Memory B cell (primary cell): ENCODE measurements around the gene NALCN.

ENCODE experiments used
- ATAC-seq: fragments of 150-1000 bp; cut with Tn5 transposase; 2 replicates; pipeline ENCODE4 v1.10.0; 2021; ENCODE audit warnings: low read depth, mild to moderate bottlenecking, moderate library complexity
- DNase-seq, 2 donors: peaks; one replicate each; pipeline ENCODE4 v3.0.0; 2022; ENCODE audit warnings: low spot score in 2 of 2
- H3K27ac Mint-ChIP-seq: one replicate; pipeline ENCODE4 v1.8.0; 2022; ENCODE audit warnings: mild to moderate bottlenecking, moderate library complexity, mixed read lengths
- H3K27me3 Mint-ChIP-seq: one replicate; pipeline ENCODE4 v1.8.0; 2022; ENCODE audit warnings: mixed read lengths
- H3K36me3 Mint-ChIP-seq: one replicate; pipeline ENCODE4 v1.8.0; 2022; ENCODE audit warnings: mild to moderate bottlenecking, mixed read lengths
- H3K4me1 Mint-ChIP-seq: one replicate; pipeline ENCODE4 v1.8.0; 2022; ENCODE audit warnings: mixed read lengths
- H3K4me3 Mint-ChIP-seq: one replicate; pipeline ENCODE4 v1.8.0; 2022; ENCODE audit warnings: mild to moderate bottlenecking, moderate library complexity, mixed read lengths
- H3K9me3 Mint-ChIP-seq: one replicate; pipeline ENCODE4 v1.8.0; 2022; ENCODE audit warnings: mixed read lengths

NALCN gene

GRCh38 chr13:101111894-101112293, 304.4 kb downstream of the NALCN start:
- no peak overlapping the region for H3K27ac Mint-ChIP-seq
- H3K4me1 Mint-ChIP-seq = no peaks in the 10 kb centered on the region
- H3K36me3 Mint-ChIP-seq = no peaks in the 10 kb centered on the region
- ATAC-seq = no peak
- H3K9me3 Mint-ChIP-seq = peaks cover 4% of the 10 kb centered on the region
- DNase-seq = no peak
- peaks cover 4% of the 10 kb centered on the region for H3K27me3 Mint-ChIP-seq
- no peak overlapping the region for H3K4me3 Mint-ChIP-seq

DNA sequence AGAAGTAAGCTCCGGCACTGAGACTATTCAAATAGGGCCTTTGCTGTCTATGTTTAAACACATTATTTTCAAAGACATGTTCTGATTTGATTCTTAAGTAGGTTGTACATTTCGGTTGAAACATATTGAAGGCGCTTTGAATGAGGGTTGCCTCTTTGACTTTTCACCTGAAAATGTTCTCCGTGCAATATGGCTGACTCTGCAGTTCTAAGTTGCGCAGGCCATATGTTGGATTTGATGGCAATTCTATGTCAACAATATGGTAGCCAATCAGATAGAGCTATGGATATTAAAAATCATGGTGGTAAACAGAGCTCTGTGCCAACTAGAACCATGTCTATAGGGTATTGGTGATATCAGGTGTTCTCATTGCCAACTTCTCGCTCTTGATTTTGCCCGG, 307.3 kb downstream of the NALCN start:
- Mint-ChIP-seq H3K27ac (no peak overlapping the region), H3K36me3 (no peaks in the 10 kb centered on the region), H3K9me3 (peaks cover 4% of the 10 kb centered on the region), H3K4me3 (no peak overlapping the region), H3K4me1 (no peaks in the 10 kb centered on the region), H3K27me3 (peaks cover 4% of the 10 kb centered on the region)
- DNase-seq = no peak
- no peak for ATAC-seq

DNA sequence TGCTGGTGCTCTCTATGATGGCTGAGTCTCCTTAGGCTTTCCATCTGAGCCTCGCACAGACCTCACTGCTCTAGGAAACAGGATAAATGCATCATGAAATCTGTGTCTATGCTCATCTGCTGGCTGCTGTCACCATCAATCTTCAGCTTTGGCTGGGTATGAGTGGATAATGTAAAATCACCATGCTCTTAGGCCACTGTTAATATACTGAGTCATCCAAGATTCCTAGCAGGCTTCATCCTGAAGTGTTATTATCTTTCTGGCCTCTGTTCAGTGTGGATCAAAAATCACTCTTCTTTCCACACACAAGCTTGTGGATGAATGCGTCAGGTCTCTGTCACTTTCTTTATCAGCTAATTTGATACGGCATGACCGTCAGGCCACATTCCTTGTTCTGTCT, 317.4 kb downstream of the NALCN start:
- H3K9me3 Mint-ChIP-seq = no peaks in the 10 kb centered on the region
- H3K4me3 Mint-ChIP-seq = no peak overlapping the region
- H3K27ac Mint-ChIP-seq = no peak overlapping the region
- H3K4me1 Mint-ChIP-seq = no peaks in the 10 kb centered on the region
- H3K27me3 Mint-ChIP-seq = peaks cover 4% of the 10 kb centered on the region
- ATAC-seq = no peak
- no peak for DNase-seq
- H3K36me3 Mint-ChIP-seq = no peaks in the 10 kb centered on the region

- H3K27ac Mint-ChIP-seq = no peak overlapping the region
- H3K27me3 Mint-ChIP-seq = peaks cover 5% of the 10 kb centered on the region
- no peaks in the 10 kb centered on the region for H3K36me3 Mint-ChIP-seq
- ATAC-seq = no peak
- H3K4me1 Mint-ChIP-seq = no peaks in the 10 kb centered on the region
- no peaks in the 10 kb centered on the region for H3K9me3 Mint-ChIP-seq
- DNase-seq = no peak
- no peak overlapping the region for H3K4me3 Mint-ChIP-seq
Measured at GRCh38 chr13:101092985-101093384, 323.3 kb downstream of the NALCN start.

- ATAC-seq = no peak
- peaks cover 4% of the 10 kb centered on the region for H3K27me3 Mint-ChIP-seq
- H3K4me3 Mint-ChIP-seq = no peak overlapping the region
- no peaks in the 10 kb centered on the region for H3K36me3 Mint-ChIP-seq
- H3K4me1 Mint-ChIP-seq = no peaks in the 10 kb centered on the region
- no peak overlapping the region for H3K27ac Mint-ChIP-seq
- DNase-seq = no peak
- H3K9me3 Mint-ChIP-seq = no peaks in the 10 kb centered on the region
Measured at GRCh38 chr13:101090287-101090686, 326.0 kb downstream of the NALCN start.

DNA sequence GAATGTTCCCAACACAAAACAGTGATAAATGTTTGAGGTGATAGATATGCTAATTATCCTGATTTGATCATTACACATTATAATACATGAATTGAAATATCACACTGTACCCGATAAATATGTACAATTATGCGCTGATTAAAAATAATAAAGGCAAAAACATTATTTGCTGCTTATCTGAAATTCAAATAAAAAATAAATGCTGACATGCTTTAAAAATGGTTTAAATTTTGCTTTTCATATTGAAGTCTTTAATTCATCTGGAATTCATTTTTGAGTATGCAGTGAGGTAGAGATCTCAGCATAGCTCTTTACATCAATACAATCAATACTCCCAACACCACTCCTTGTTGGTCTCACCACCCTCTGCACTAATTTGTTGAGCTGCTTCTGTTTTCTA, 330.8 kb downstream of the NALCN start:
- no peak for DNase-seq
- Mint-ChIP-seq H3K36me3 (no peaks in the 10 kb centered on the region), H3K4me3 (no peak overlapping the region), H3K4me1 (no peaks in the 10 kb centered on the region), H3K9me3 (no peaks in the 10 kb centered on the region), H3K27me3 (no peaks in the 10 kb centered on the region), H3K27ac (no peak overlapping the region)
- ATAC-seq = no peak

GRCh38 chr13:101082441-101082840, 333.9 kb downstream of the NALCN start:
- no peaks in the 10 kb centered on the region for H3K27me3 Mint-ChIP-seq
- no peak overlapping the region for H3K27ac Mint-ChIP-seq
- ATAC-seq = no peak
- no peak for DNase-seq
- no peaks in the 10 kb centered on the region for H3K36me3 Mint-ChIP-seq
- H3K4me3 Mint-ChIP-seq = no peak overlapping the region
- H3K4me1 Mint-ChIP-seq = no peaks in the 10 kb centered on the region
- H3K9me3 Mint-ChIP-seq = peaks cover 2% of the 10 kb centered on the region

DNA sequence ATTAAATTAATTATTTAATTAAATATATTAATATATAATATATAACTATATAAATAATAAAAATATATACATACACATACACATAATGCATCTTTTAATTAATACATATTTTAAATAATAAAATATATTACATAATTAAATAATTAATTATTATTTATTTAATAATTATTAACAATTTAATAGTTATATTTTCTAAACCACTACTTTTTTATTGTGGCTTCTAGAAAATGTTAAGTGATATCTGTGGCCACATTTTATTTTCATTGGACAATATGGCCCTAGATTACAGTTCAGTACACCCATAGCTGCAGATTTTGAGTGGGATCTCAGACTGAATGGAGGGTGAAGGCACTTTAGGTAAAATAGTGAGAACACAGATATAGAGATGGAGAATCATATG, 335.7 kb downstream of the NALCN start:
- Mint-ChIP-seq H3K27ac (no peak overlapping the region), H3K9me3 (peaks cover 5% of the 10 kb centered on the region), H3K27me3 (no peaks in the 10 kb centered on the region), H3K36me3 (no peaks in the 10 kb centered on the region), H3K4me1 (no peaks in the 10 kb centered on the region), H3K4me3 (no peak overlapping the region)
- ATAC-seq (no peak), DNase-seq (no peak)

DNA sequence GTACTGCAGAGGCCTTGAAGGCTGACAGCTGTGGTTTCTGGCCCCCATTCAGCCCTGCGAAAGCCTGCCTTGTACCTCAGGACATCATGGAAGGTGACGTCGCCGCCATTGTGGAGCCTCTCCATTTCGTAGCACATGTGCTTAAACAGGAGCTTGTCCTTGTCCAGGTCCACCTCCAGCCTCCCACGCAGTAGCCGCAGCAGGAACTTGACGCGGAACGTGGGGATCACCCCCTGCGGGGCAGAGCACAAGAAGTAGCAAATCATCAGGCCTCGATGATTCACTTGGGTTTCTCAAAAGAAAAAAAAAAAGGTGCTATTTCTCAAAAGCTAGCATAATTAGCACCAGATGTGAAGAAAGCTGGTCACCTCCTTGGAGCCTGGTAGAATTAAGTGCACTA, 351.0 kb downstream of the NALCN start:
- DNase-seq (no peak), ATAC-seq (no peak)
- H3K27me3 Mint-ChIP-seq = peaks cover 7% of the 10 kb centered on the region
- H3K27ac Mint-ChIP-seq = no peak overlapping the region
- no peak overlapping the region for H3K4me3 Mint-ChIP-seq
- H3K9me3 Mint-ChIP-seq = peaks cover 4% of the 10 kb centered on the region
- H3K36me3 Mint-ChIP-seq = no peaks in the 10 kb centered on the region
- peaks cover 4% of the 10 kb centered on the region for H3K4me1 Mint-ChIP-seq

DNA sequence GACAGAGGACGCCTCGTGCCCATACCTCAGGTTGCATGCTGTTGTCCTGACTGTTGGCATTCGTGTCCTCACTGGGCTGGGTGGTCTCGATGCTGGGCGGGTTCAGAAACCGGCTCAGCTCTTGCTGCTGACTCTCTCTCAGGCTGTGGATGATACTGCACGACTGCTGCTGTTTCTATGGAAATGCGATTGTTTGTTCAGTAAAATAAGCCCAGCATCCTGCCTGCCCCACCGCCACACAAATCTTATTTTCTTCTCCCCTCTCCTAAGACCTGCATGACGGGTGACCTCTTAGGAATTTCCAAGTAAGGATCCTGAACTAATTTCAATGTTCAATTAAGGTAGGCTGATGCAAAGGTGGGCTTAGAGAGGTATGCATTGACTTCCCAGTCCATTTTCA, 356.5 kb downstream of the NALCN start:
- no peaks in the 10 kb centered on the region for H3K9me3 Mint-ChIP-seq
- ATAC-seq = no peak

DNA sequence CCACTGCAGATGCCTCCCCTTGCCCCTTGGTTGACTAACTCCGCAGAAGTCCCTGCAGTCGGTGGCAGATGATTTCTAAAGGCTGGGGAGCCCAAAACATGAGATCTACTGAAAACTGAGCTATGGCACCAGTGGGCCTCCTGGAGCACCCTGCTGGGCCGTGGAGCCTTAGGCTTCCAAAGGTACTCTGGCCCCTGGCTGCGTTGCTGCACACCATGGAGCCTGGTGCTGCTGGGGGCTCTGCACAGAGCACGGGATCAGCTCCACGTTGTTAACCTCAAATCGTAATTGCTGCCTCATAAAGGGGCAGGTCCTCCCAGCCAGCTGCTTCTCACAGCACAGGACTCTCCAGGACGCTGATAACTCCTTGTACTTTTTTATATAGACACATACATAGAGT, 357.5 kb downstream of the NALCN start:
- peaks cover 4% of the 10 kb centered on the region for H3K27me3 Mint-ChIP-seq
- ATAC-seq (no peak), DNase-seq (no peak)
- H3K4me1 Mint-ChIP-seq = no peaks in the 10 kb centered on the region
- no peak overlapping the region for H3K4me3 Mint-ChIP-seq
- H3K36me3 Mint-ChIP-seq = no peaks in the 10 kb centered on the region
- H3K27ac Mint-ChIP-seq = no peak overlapping the region
- no peaks in the 10 kb centered on the region for H3K9me3 Mint-ChIP-seq

More for the DNA sequence above, 356.5 kb downstream of the NALCN start:
- H3K27ac Mint-ChIP-seq = no peak overlapping the region
- H3K27me3 Mint-ChIP-seq = peaks cover 4% of the 10 kb centered on the region
- H3K4me1 Mint-ChIP-seq = no peaks in the 10 kb centered on the region
- no peak overlapping the region for H3K4me3 Mint-ChIP-seq
- no peaks in the 10 kb centered on the region for H3K36me3 Mint-ChIP-seq
- no peak for DNase-seq

DNA sequence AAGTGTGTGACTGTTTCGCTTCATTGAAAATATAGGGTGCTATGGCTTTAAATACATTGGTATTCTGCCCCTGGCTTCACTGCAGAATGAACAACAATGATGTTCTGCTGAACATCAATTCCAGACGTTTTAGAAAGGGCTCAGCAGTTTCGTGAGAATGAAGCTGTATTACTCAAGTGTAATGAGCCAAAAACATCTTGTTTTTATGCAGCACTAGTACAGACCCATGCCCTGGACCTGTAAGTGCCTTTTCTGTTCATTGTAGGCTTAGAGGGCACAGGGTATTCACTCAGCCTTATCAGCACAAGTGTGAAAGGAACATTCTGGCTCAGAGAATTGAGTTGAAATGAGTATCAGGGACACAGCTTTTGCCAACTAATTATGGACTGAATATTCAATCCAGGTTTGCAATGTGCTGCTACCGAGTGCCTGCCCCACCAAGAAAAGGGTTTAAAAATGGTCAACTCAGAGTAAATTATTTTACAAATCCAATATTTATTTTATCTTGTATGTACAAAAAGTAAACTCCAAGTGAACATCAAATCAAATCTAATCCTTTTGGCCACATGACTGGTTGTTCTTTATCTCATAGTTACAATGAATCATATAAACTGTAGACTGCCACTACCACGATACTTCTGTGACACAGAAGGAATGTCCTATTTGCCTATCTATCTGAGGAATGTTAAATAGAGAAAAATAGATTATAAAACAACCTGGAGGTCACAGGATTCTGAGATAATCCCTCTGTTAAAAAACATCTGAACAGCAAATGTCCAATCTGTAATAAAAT, 362.8 kb downstream of the NALCN start:
- ATAC-seq (no peak), DNase-seq (no peak)
- Mint-ChIP-seq H3K36me3 (no peaks in the 10 kb centered on the region), H3K27ac (no peak overlapping the region), H3K4me1 (no peaks in the 10 kb centered on the region), H3K27me3 (peaks cover 1% of the 10 kb centered on the region), H3K9me3 (no peaks in the 10 kb centered on the region), H3K4me3 (no peak overlapping the region)

GRCh38 chr13:101049166-101049850, 367.0 kb downstream of the NALCN start:
- DNase-seq (no peak), ATAC-seq (no peak)
- H3K4me3 Mint-ChIP-seq = no peak overlapping the region
- H3K4me1 Mint-ChIP-seq = no peaks in the 10 kb centered on the region
- peaks cover 2% of the 10 kb centered on the region for H3K36me3 Mint-ChIP-seq
- H3K9me3 Mint-ChIP-seq = peaks cover 8% of the 10 kb centered on the region
- H3K27me3 Mint-ChIP-seq = peaks cover 3% of the 10 kb centered on the region
- no peak overlapping the region for H3K27ac Mint-ChIP-seq

DNA sequence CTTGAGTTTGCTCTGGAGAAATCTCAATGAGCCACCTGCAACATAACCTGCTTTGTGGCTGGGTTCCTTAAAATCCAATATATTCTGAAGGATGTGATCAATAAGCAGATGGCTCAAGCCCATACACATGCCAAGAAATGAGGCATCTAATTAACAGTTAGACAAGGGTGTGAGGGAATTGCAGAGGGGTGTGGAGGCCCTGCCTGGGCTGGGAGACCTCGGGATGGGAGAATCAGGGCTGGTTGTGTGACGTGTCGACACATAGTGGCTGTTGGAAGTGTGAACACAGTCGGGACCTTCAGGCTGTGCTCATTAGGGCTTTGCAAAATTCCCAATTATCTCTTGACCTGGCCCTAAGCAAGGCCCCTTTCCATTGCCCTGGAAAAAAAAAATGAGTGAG, 379.8 kb downstream of the NALCN start:
- Mint-ChIP-seq H3K36me3 (no peaks in the 10 kb centered on the region), H3K9me3 (peaks cover 14% of the 10 kb centered on the region), H3K27ac (no peak overlapping the region), H3K4me3 (no peak overlapping the region), H3K4me1 (no peaks in the 10 kb centered on the region), H3K27me3 (peaks cover 2% of the 10 kb centered on the region)
- no peak for ATAC-seq
- DNase-seq = no peak
